GM12892 (cell line): ENCODE measurements around the gene HRAS.

Source experiments
- POLR2A ChIP-seq: IDR thresholded peaks from 2 replicates; pipeline ENCODE4 v1.6.1; 2011; ENCODE audit warnings: low read depth, low read length, control low read depth
- POLR2AphosphoS5 ChIP-seq: IDR thresholded peaks from 2 replicates; pipeline ENCODE4 v1.6.1; 2011; ENCODE audit warnings: low read depth, low read length, control low read depth
- TAF1 ChIP-seq: IDR thresholded peaks from 2 replicates; pipeline ENCODE4 v1.6.1; 2011; ENCODE audit warnings: low read depth, mild to moderate bottlenecking, control low read depth, low read length, borderline replicate concordance

GRCh38 chr11:535519-536454, at the start of gene HRAS:
- TF ChIP-seq POLR2AphosphoS5 (0 out of 2 replicates have a peak, but pooled peaks have one; percentile 31), TAF1 (0 out of 2 replicates have a peak, but pooled peaks have one; percentile 45), POLR2A (peak; percentile 68; the same call in 1 of the 2 replicates)
